Fibroblast of lung (primary cell): ENCODE measurements around the gene TBPL2.

Experiments
- EZH2 ChIP-seq: IDR thresholded peaks from 2 replicates; pipeline ENCODE4 v1.5.1; 2012; ENCODE audit warnings: low read length, control low read depth, mild to moderate bottlenecking; ENCODE audit errors: missing control alignments
- TF ChIP-seq, protein P1 (sequence below), 2 donors: IDR thresholded peaks in 1 of 2; conservative IDR thresholded peaks in 1 of 2; 1 replicate in 1 of 2; 2 replicates in 1 of 2; pipeline ENCODE4 v1.5.1; 2011 to 2012; ENCODE audit warnings: low read length in 2 of 2, control low read depth in 1 of 2, inconsistent platforms in 1 of 2, low read depth in 1 of 2, mild to moderate bottlenecking in 1 of 2

DNA sequence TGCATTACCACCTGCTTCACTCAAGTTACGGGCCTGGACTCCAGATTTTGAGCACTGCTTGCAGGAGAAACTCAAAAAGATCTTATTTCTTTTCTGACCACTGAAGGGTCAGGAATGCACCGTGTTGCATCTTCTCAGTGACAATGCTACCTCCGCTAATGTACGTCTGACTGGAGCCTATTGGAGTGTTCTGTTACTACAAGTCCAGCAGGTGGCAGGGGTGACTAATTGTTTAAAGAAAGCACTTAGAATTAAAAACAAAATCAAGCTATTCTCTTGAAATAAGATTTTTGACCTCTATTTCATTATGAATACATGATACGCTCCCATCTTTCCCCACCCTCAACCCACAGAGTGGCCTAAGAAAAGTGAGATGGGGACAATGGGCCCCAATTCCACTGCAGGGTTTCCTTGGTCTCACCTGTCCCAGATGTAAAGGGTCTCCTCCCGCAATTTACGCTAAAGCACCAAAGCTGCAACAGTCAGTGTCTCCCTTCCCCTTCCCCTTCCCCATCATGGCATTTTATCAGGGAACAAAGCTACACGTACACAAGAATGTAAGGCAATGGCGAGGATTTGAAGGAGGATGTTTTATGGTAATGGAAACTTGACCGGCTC lies 2.2 kb downstream of the TBPL2 start:
- TF ChIP-seq, protein P1, sequence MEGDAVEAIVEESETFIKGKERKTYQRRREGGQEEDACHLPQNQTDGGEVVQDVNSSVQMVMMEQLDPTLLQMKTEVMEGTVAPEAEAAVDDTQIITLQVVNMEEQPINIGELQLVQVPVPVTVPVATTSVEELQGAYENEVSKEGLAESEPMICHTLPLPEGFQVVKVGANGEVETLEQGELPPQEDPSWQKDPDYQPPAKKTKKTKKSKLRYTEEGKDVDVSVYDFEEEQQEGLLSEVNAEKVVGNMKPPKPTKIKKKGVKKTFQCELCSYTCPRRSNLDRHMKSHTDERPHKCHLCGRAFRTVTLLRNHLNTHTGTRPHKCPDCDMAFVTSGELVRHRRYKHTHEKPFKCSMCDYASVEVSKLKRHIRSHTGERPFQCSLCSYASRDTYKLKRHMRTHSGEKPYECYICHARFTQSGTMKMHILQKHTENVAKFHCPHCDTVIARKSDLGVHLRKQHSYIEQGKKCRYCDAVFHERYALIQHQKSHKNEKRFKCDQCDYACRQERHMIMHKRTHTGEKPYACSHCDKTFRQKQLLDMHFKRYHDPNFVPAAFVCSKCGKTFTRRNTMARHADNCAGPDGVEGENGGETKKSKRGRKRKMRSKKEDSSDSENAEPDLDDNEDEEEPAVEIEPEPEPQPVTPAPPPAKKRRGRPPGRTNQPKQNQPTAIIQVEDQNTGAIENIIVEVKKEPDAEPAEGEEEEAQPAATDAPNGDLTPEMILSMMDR (conservative IDR thresholded peaks at IDR 0.05 in 1 of 2, IDR thresholded peaks at IDR 0.05 in 1 of 2; ENCODE audit: low read depth in 1 of 2, low read length in 2 of 2) = peak; percentile 44 to 55
- TF ChIP-seq EZH2 = no peak
